ENCODE measurements around the gene SAMD10.

GRCh38 chr20:63963348-63963741, 16.1 kb downstream of the SAMD10 start:
- TF ChIP-seq CTCF (IDR thresholded peaks at IDR 0.05) (no peak), POLR2A (IDR thresholded peaks at IDR 0.05) (no peak)

Data from testis (tissue), 2 donors.